Breast epithelium (tissue), 3 donors: ENCODE data around the gene LGALSL.

Experiments used
- POLR2A ChIP-seq: fragments of 450-650 bp; IDR thresholded peaks from one replicate; pipeline ENCODE4 v1.6.1; 2016; ENCODE audit warnings: antibody characterized with exemption, mild to moderate bottlenecking, moderate library complexity
- POLR2AphosphoS5 ChIP-seq, 3 donors: sonication (generic); formaldehyde crosslinking; IDR thresholded peaks; one replicate each; pipeline ENCODE4 v1.6.1; 2017; ENCODE audit warnings: antibody characterized with exemption in 3 of 3
- TF ChIP-seq, protein P1 (sequence below), 3 donors: fragments of 450-650 bp; IDR thresholded peaks; one replicate each; pipeline ENCODE4 v1.5.1; 2016 to 2017; ENCODE audit warnings: antibody characterized with exemption in 3 of 3, mild to moderate bottlenecking in 3 of 3, moderate library complexity in 3 of 3

- TF ChIP-seq, protein P1, sequence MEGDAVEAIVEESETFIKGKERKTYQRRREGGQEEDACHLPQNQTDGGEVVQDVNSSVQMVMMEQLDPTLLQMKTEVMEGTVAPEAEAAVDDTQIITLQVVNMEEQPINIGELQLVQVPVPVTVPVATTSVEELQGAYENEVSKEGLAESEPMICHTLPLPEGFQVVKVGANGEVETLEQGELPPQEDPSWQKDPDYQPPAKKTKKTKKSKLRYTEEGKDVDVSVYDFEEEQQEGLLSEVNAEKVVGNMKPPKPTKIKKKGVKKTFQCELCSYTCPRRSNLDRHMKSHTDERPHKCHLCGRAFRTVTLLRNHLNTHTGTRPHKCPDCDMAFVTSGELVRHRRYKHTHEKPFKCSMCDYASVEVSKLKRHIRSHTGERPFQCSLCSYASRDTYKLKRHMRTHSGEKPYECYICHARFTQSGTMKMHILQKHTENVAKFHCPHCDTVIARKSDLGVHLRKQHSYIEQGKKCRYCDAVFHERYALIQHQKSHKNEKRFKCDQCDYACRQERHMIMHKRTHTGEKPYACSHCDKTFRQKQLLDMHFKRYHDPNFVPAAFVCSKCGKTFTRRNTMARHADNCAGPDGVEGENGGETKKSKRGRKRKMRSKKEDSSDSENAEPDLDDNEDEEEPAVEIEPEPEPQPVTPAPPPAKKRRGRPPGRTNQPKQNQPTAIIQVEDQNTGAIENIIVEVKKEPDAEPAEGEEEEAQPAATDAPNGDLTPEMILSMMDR (IDR thresholded peaks at IDR 0.05): no peak
- TF ChIP-seq POLR2A (no peak), POLR2AphosphoS5 (IDR thresholded peaks at IDR 0.05) (no peak)
Measured at GRCh38 chr2:64489081-64489751, 35.3 kb downstream of the LGALSL start.
